A549 (cell line): Measurements from ENCODE around the gene CYP2C19. TPM values are rescaled to one million over a fixed set of nuclear protein-coding genes. Genes with fewer than 3 reads are reported as not detected.

ENCODE experiments used
- ATAC-seq, 2 experiments: fragments of 200-7000 bp in 1 of 2; fragments of >200 bp in 1 of 2; cut with Nextera tagmentation in 1 of 2; cut with Tn5 transposase in 1 of 2; 3 replicates each; pipeline versions ENCODE4 v1.8.0 to v1.9.1; 2018 to 2020; ENCODE audit warnings: mild to moderate bottlenecking in 1 of 2, moderate library complexity in 1 of 2
- CTCF ChIA-PET: fragments of 300-600 bp; sonication (Branson Sonifier 250); formaldehyde crosslinking; extraction: SDS; loops from one replicate; lab custom pipeline; 2021; ENCODE audit warnings: antibody characterized with exemption, inconsistent platforms; lab: Yijun Ruan, JAX
- POLR2A ChIA-PET: fragments of 350-600 bp; formaldehyde crosslinking; extraction: SDS; loops from one replicate; lab custom pipeline; 2021; ENCODE audit warnings: antibody characterized with exemption, inconsistent platforms; lab: Yijun Ruan, JAX
- DNase-seq, 2 experiments: peaks; one replicate each; pipeline versions ENCODE4 v3.0.0 to v3.0.0-alpha.2; 2011 to 2016; ENCODE audit warnings: low read depth in 1 of 2, low spot score in 1 of 2
- FAIRE-seq: peaks from 2 replicates; lab custom pipeline; 2011; peaks lifted over from hg19 to GRCh38; lab: Jason Lieb, UNC
- H3K27ac ChIP-seq, 2 experiments: fragments of >200 bp; sonication (Bioruptor Twin); formaldehyde crosslinking; 3 replicates each; pipeline ENCODE4 v1.5.1; 2016 to 2017
- H3K4me1 ChIP-seq: fragments of >200 bp; sonication (Bioruptor Twin); formaldehyde crosslinking; 3 replicates; pipeline ENCODE4 v1.6.1; 2016
- H3K4me2 ChIP-seq: fragments of >200 bp; sonication (Bioruptor Twin); formaldehyde crosslinking; 3 replicates; pipeline ENCODE4 v1.6.1; 2016
- H3K4me3 ChIP-seq: fragments of >200 bp; sonication (Bioruptor Twin); formaldehyde crosslinking; 3 replicates; pipeline ENCODE4 v1.5.1; 2016
- H3K9me3 ChIP-seq: fragments of >200 bp; sonication (Bioruptor Twin); formaldehyde crosslinking; 3 replicates; pipeline ENCODE4 v1.6.1; 2016
- ATOH8 ChIP-seq: fragments of 250-450 bp; sonication (Bioruptor Pico); IDR thresholded peaks from 2 replicates; pipeline ENCODE4 v1.5.0; 2020; ENCODE audit warnings: low read depth, mild to moderate bottlenecking, moderate library complexity
- CBX2 ChIP-seq: fragments of 200-600 bp; sonication (generic); IDR thresholded peaks from 2 replicates; pipeline ENCODE4 v1.6.1; 2016; ENCODE audit warnings: low read depth, mild to moderate bottlenecking, borderline replicate concordance
- CHD4 ChIP-seq: fragments of 200-600 bp; sonication (generic); IDR thresholded peaks from 2 replicates; pipeline ENCODE4 v1.6.1; 2016; ENCODE audit warnings: antibody characterized with exemption, mild to moderate bottlenecking, borderline replicate concordance
- HEYL ChIP-seq: fragments of 250-450 bp; sonication (Bioruptor Pico); IDR thresholded peaks from 2 replicates; pipeline ENCODE4 v1.8.0; 2021; ENCODE audit warnings: mild to moderate bottlenecking, moderate library complexity
- MAX ChIP-seq: IDR thresholded peaks from 2 replicates; pipeline ENCODE4 v1.6.1; 2012
- NPAS2 ChIP-seq: fragments of 250-450 bp; sonication (Bioruptor Pico); IDR thresholded peaks from 2 replicates; pipeline ENCODE4 v1.8.0; 2022; ENCODE audit warnings: mild to moderate bottlenecking, moderate library complexity, borderline replicate concordance
- PBX3 ChIP-seq: IDR thresholded peaks from 2 replicates; pipeline ENCODE4 v1.6.1; 2012
- RAD21 ChIP-seq, 2 experiments: fragments of >200 bp in 1 of 2; sonication (Bioruptor Twin) in 1 of 2; formaldehyde crosslinking in 1 of 2; IDR thresholded peaks in 1 of 2; conservative IDR thresholded peaks in 1 of 2; 2 replicates in 1 of 2; 3 replicates in 1 of 2; pipeline ENCODE4 v1.6.1; 2012 to 2018; ENCODE audit warnings: inconsistent platforms in 1 of 2
- RCOR1 ChIP-seq: fragments of 150-350 bp; IDR thresholded peaks from 2 replicates; pipeline ENCODE4 v1.6.1; 2014; ENCODE audit warnings: antibody characterized with exemption, low read length, low read depth
- REST ChIP-seq: fragments of 200-600 bp; sonication (generic); IDR thresholded peaks from 2 replicates; pipeline ENCODE4 v1.6.1; 2016; ENCODE audit warnings: antibody characterized with exemption, mild to moderate bottlenecking, moderate library complexity
- ZSCAN20 ChIP-seq: fragments of 250-450 bp; sonication (Bioruptor Pico); IDR thresholded peaks from 2 replicates; pipeline ENCODE4 v1.8.0; 2022; ENCODE audit warnings: mild to moderate bottlenecking, moderate library complexity
- WGBS: methylation state at CpG from one replicate; pipeline ENCODE4 v1.1.6; 2017; ENCODE audit errors: missing lambda C conversion rate; 5-methylcytosine and 5-hydroxymethylcytosine counted together
- polyA plus RNA-seq, 4 experiments: library from polyadenylated mRNA; depleted of rRNA in 3 of 4; stranded (reverse); fragments of >200 nt; fragmentation: RNase III in 1 of 4; extraction: RNeasy Plus Mini Kit Qiagen cat#74134 plus additional on column Dnase treatment in 1 of 4; gene quantifications; 2 replicates in 3 of 4; 3 replicates in 1 of 4; pipeline ENCODE4 v1.2.3, GENCODE V29; 2011 to 2017
- TF ChIP-seq, protein P1 (sequence below): fragments of >200 bp; sonication (Bioruptor Twin); formaldehyde crosslinking; IDR thresholded peaks from 2 replicates; pipeline ENCODE4 v1.6.1; 2016
- TF ChIP-seq, protein P2 (sequence below): fragments of >200 bp; sonication (Bioruptor Twin); formaldehyde crosslinking; IDR thresholded peaks from 3 replicates; pipeline ENCODE4 v1.5.1; 2016
- TF ChIP-seq, protein P3 (sequence below): fragments of 450-650 bp; IDR thresholded peaks from 2 replicates; pipeline ENCODE4 v1.6.1; 2014; ENCODE audit warnings: antibody characterized with exemption

The CYP2C19 gene
- polyA plus RNA-seq, 2 of the 4 experiments (the other 2 are of a cell fraction) = not detected

GRCh38 chr10:94859086-94859485 lies 96.6 kb downstream of the CYP2C19 start:
- FAIRE-seq (no peak), ATAC-seq (no peak), DNase-seq (no peak)
- Histone ChIP-seq H3K27ac (no peak overlapping the region), H3K4me2 (no peak overlapping the region), H3K4me3 (no peak overlapping the region), H3K9me3 (peaks cover 5% of the 10 kb centered on the region; the same call in 2 of the 3 replicates), H3K4me1 (no peaks in the 10 kb centered on the region)
- WGBS = 63% methylated on average over 3 of the region's 3 CpGs
- ChIA-PET POLR2A (no interaction called here), CTCF (interaction anchor here (1.1 kb wide), 1 partner anchor 14 kb away, joined by 3 read pairs; no protein-coding TSS in a partner anchor)
- no peak for TF ChIP-seq MAX
- TF ChIP-seq NPAS2 (CRISPR knock-in tag) = no peak
- TF ChIP-seq, protein P1, sequence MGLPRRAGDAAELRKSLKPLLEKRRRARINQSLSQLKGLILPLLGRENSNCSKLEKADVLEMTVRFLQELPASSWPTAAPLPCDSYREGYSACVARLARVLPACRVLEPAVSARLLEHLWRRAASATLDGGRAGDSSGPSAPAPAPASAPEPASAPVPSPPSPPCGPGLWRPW = no peak
- no peak for TF ChIP-seq PBX3
- no peak for TF ChIP-seq ATOH8 (CRISPR knock-in tag)

DNA sequence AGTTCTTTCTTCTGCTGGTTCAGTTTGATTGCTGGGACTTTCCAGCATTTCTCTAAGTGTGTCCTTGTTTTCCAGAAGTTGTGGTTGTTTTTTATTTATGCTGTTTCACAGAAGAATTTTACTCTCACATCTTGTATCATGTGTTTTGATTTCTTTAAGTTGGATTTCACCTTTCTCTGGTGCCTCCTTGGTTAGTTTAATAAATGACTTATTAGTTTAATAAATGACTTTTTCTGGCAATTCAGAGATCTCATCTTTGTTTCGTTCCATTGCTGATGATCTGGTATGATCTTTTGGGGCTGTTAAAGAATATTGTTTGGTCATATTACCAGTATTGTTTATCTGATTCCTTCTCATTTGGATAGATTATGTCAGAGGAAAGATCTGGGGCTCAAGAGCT lies 116.2 kb downstream of the CYP2C19 start:
- TF ChIP-seq RAD21 (conservative IDR thresholded peaks at IDR 0.05 in 1 of 2, IDR thresholded peaks at IDR 0.05 in 1 of 2) = no peak
- TF ChIP-seq, all 56 proteins: peak for 0
- FAIRE-seq = no peak
- Histone ChIP-seq H3K4me2 (peak overlapping the region; percentile 5; the same call in 1 of the 3 replicates), H3K4me1 (0 out of 3 replicates have a peak, but pooled peaks cover 3% of the 10 kb centered on the region), H3K27ac (no peak overlapping the region), H3K9me3 (no peaks in the 10 kb centered on the region), H3K4me3 (no peak overlapping the region)
- no peak for DNase-seq
- POLR2A ChIA-PET = no interaction called here
- ATAC-seq = no peak
- WGBS = 71% methylated on average over 1 of the region's 1 CpG
- CTCF ChIA-PET = no interaction called here

GRCh38 chr10:94879214-94879613 lies 116.7 kb downstream of the CYP2C19 start:
- FAIRE-seq (no peak), DNase-seq (no peak), ATAC-seq (no peak)
- TF ChIP-seq CBX2 = no peak
- TF ChIP-seq REST = no peak
- TF ChIP-seq, protein P2, sequence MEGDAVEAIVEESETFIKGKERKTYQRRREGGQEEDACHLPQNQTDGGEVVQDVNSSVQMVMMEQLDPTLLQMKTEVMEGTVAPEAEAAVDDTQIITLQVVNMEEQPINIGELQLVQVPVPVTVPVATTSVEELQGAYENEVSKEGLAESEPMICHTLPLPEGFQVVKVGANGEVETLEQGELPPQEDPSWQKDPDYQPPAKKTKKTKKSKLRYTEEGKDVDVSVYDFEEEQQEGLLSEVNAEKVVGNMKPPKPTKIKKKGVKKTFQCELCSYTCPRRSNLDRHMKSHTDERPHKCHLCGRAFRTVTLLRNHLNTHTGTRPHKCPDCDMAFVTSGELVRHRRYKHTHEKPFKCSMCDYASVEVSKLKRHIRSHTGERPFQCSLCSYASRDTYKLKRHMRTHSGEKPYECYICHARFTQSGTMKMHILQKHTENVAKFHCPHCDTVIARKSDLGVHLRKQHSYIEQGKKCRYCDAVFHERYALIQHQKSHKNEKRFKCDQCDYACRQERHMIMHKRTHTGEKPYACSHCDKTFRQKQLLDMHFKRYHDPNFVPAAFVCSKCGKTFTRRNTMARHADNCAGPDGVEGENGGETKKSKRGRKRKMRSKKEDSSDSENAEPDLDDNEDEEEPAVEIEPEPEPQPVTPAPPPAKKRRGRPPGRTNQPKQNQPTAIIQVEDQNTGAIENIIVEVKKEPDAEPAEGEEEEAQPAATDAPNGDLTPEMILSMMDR = no peak
- TF ChIP-seq, protein P3, sequence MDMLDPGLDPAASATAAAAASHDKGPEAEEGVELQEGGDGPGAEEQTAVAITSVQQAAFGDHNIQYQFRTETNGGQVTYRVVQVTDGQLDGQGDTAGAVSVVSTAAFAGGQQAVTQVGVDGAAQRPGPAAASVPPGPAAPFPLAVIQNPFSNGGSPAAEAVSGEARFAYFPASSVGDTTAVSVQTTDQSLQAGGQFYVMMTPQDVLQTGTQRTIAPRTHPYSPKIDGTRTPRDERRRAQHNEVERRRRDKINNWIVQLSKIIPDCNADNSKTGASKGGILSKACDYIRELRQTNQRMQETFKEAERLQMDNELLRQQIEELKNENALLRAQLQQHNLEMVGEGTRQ = no peak
- TF ChIP-seq, protein P1 = no peak
- TF ChIP-seq HEYL (CRISPR knock-in tag) = no peak
- no peak for TF ChIP-seq CHD4
- TF ChIP-seq RCOR1 = no peak
- TF ChIP-seq ZSCAN20 (CRISPR knock-in tag) = no peak
- no peak overlapping the region for H3K4me3 ChIP-seq
- no peaks in the 10 kb centered on the region for H3K9me3 ChIP-seq
- no peak overlapping the region for H3K4me2 ChIP-seq
- WGBS = 58% methylated on average over 1 of the region's 1 CpG
- 0 out of 3 replicates have a peak, but pooled peaks cover 3% of the 10 kb centered on the region for H3K4me1 ChIP-seq
- ChIA-PET POLR2A (no interaction called here), CTCF (no interaction called here)
- H3K27ac ChIP-seq = no peak overlapping the region
